Activated T-cell treated with anti-CD3 and anti-CD28 coated beads, Interleukin-2, amount 50 U/mL, for 72 hours (primary cell): ENCODE results near the gene LAMTOR4. TPM values are rescaled to one million over a fixed set of nuclear protein-coding genes. Genes with fewer than 3 reads are reported as not detected.

Experiments
- ATAC-seq, 2 donors: fragments of 150-1000 bp; cut with Tn5 transposase; replicated peaks in 1 of 2; 2 replicates each; pipeline ENCODE4 v1.10.0; 2021; ENCODE audit warnings: moderate library complexity in 2 of 2, mild to moderate bottlenecking in 1 of 2
- DNase-seq, 2 donors: peaks; one replicate each; pipeline ENCODE4 v3.0.0; 2021 to 2022; ENCODE audit warnings: mixed read lengths in 1 of 2
- H3K27ac Mint-ChIP-seq: one replicate; pipeline ENCODE4 v1.8.0; 2022; ENCODE audit warnings: mild to moderate bottlenecking, moderate library complexity, mixed read lengths
- H3K27me3 Mint-ChIP-seq: one replicate; pipeline ENCODE4 v1.8.0; 2022; ENCODE audit warnings: low read depth, mixed read lengths
- H3K36me3 Mint-ChIP-seq, 2 donors: one replicate each; pipeline ENCODE4 v1.8.0; 2022; ENCODE audit warnings: mixed read lengths in 2 of 2, mild to moderate bottlenecking in 1 of 2; ENCODE audit not compliant: insufficient read depth in 2 of 2
- H3K4me1 Mint-ChIP-seq: one replicate; pipeline ENCODE4 v1.8.0; 2022; ENCODE audit warnings: low read depth, mixed read lengths
- H3K4me3 Mint-ChIP-seq, 2 donors: one replicate each; pipeline ENCODE4 v1.8.0; 2022; ENCODE audit warnings: mild to moderate bottlenecking in 2 of 2, mixed read lengths in 2 of 2, moderate library complexity in 2 of 2
- H3K9me3 Mint-ChIP-seq, 2 donors: one replicate each; pipeline ENCODE4 v1.8.0; 2022; ENCODE audit warnings: mixed read lengths in 2 of 2
- total RNA-seq, 2 donors: library from RNA; stranded (reverse); gene quantifications; one replicate each; pipeline ENCODE4 v1.2.3, GENCODE V29; 2022

The LAMTOR4 gene
- total RNA-seq, 2 donors from 2014 or later: 130 to 134 TPM

DNA sequence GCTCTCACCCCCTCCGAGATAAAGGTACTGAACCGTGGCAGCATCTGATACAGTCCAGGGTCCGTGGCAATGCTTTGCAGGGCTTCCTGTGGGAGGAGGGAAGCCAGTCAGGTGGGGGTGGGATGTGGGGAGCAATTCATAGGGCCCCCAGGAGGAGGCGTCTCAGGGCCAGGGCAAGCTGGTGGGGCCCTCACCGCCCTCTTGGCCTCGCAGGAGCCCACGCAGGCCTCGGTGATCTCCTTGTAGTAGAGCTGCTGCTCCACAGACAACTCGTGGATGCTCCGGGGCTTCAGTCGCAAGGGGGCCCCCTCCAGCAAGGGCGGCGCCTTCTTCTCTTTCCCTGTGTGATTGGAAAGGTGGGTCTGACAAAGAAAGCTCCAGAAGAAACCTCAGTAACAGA lies 36.8 kb upstream of the LAMTOR4 start:
- peaks cover 4 to 8% of the 10 kb centered on the region in 2 donors for H3K36me3 Mint-ChIP-seq
- H3K9me3 Mint-ChIP-seq: no peaks in the 10 kb centered on the region
- ATAC-seq (no peak), DNase-seq (no peak)
- H3K27ac Mint-ChIP-seq: no peak overlapping the region
- no peaks in the 10 kb centered on the region for H3K4me1 Mint-ChIP-seq
- no peaks in the 10 kb centered on the region for H3K27me3 Mint-ChIP-seq
- H3K4me3 Mint-ChIP-seq: no peak overlapping the region

DNA sequence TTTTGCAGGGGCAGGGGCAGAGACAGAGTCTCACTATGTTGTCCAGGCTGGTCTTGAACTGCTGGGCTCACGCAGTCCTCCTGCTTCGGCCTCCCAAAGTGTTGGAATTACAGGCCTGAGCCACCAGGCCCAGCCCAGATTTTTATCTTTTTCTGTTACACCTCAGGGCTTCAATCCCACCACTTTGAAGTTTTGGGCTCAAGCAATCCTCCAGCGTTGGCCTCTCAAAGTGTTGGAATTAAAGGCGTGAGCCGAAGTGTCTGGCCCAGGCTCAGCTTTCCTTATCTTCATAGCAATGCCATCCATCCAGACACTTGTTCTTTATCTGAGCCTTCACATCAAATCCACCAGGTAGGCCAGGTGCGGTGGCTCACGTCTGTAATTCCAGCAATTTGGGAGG lies 33.7 kb upstream of the LAMTOR4 start:
- peaks cover 17% of the 10 kb centered on the region for H3K4me1 Mint-ChIP-seq
- H3K36me3 Mint-ChIP-seq: peaks cover 2 to 5% of the 10 kb centered on the region in 2 donors
- no peak overlapping the region for H3K27ac Mint-ChIP-seq
- no peak overlapping the region for H3K4me3 Mint-ChIP-seq
- DNase-seq: no peak
- no peak for ATAC-seq
- H3K9me3 Mint-ChIP-seq: no peaks in the 10 kb centered on the region
- H3K27me3 Mint-ChIP-seq: no peaks in the 10 kb centered on the region

DNA sequence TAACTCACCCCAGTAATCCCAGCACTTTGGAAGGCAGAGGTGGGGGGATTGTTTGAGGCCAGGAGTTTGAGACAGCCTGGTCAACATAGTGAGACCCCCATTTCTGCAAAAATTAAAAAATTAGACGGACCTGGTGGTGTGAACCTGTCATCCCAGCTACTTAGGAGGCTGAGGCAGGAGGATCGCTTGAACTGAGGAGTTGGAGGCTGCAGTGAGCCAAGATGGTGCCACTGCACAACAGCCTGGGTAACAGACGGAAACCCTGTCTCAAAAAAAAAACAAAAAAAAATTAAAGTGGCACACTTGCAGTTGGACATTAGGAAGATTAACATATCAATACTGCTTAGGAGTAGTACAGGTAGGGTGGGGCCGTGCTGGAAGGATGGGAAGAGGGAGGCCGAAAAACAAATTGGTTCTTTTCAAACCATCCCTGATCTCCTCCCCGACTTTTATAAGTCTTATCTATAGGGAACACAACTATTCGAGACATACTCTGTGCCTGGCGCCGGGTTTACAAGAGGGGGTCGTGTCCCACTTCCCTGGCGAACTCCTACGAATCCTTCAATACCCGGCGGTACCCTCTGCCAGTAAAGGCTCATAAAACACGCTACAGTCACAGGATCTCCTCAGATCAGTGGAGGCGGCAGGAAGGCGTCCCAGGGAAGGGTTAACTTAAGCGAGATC lies 30.2 kb upstream of the LAMTOR4 start:
- Mint-ChIP-seq H3K27me3 (no peaks in the 10 kb centered on the region), H3K27ac (peak overlapping the region; percentile 99), H3K9me3 (no peaks in the 10 kb centered on the region), H3K4me3 (peak overlapping the region; percentile 88 to 96), H3K4me1 (peaks cover 24% of the 10 kb centered on the region), H3K36me3 (peaks cover 0 to 2% of the 10 kb centered on the region in 2 donors)
- no peak for DNase-seq
- no peak for ATAC-seq

DNA sequence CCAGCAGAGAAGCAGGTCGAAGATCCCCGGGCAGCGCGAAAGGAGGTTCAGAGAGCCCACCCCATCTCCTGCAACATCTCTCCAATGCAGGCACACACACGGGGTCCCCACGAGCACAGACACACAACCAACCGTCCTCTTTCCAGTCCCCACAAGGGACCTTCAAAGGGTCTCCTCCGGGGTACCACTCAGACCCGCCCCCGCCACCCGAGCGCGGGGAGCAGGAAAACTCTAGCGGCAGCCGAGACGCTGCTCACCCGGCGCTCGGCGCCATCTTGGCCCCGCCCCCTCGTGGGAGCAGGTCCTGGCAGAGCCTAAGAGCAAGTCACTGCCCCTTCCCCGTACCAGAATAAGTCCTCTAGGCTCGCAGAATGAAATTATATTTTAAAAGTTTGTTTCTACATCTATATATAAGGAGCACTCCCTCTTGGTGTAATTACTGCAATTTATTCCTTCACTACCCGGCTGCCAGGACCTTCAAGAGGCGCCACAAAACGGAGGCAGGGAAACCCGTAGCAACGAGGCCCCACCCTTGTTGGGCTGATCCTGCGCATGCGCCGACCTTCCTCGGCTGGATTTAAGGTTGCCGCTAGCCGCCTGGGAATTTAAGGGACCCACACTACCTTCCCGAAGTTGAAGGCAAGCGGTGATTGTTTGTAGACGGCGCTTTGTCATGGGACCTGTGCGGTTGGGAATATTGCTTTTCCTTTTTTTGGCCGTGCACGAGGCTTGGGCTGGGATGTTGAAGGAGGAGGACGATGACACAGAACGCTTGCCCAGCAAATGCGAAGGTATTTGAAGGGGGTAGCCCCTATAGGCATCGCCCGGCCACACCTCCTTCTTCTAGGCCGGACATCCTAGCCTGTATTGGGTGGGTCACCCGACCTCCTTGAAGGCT lies 29.4 kb upstream of the LAMTOR4 start, which contains the start of the genes CNPY4 and TAF6:
Gene CNPY4, plus strand, starts transcription at position 563 of the 898 bp plus-strand sequence. Its CDS starts 111 bp downstream, at position 674.
Gene TAF6, minus strand, starts transcription at position 287 of the 898 bp plus-strand sequence. CDS start 5,149 bp downstream, outside the sequence.
- Mint-ChIP-seq H3K27ac (peak within 1 kb of the TSS; percentile 99), H3K27me3 (no peaks in the 10 kb centered on the region), H3K9me3 (no peaks in the 10 kb centered on the region), H3K4me3 (peak within 1 kb of the TSS; percentile 88 to 96), H3K4me1 (peaks cover 25% of the 10 kb centered on the region), H3K36me3 (no peaks in the 10 kb centered on the region)
- DNase-seq (peak; percentile 93), ATAC-seq (peak; percentile 81)

DNA sequence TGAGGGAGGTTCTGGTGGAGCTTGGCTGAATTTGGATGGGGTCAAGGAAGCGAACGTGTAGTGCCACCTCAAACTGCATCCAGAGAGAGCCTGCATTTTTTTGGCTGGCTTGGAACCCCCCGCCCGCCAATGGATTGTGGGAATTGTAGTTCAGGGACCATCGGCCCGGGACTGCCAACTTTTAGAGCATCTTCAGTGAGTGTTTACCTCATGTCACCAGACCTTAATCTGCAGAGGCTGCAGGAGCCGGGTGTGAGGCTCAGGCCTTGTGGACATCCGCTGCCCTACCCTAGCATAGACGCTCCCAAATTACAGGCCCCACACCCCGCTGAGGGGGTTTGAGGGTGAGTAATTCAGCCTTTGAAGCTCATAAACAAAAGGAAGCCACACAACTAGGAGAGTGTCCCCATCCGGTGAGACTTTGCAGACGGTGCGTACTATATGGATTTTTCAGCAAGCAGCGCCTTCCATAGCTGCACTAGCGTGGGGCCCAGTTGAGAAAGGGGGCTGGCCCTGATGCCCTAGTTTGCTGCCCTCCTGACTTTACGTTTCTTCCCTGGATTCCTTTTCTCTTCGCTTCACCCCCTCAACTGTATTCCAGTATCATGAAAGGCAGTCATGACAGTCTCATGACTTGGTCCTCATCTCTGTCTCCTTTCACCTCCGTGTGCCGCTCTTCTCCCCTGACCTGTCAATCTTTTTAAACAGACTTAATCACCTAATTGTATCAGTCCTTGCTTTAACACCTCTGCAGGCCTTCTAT lies 28.6 kb upstream of the LAMTOR4 start:
- peaks cover 31% of the 10 kb centered on the region for H3K4me1 Mint-ChIP-seq
- ATAC-seq (peak; percentile 73 to 74), DNase-seq (peak; percentile 71 to 73)
- no peaks in the 10 kb centered on the region for H3K36me3 Mint-ChIP-seq
- no peaks in the 10 kb centered on the region for H3K27me3 Mint-ChIP-seq
- H3K4me3 Mint-ChIP-seq: peak overlapping the region; percentile 88 to 96
- peak overlapping the region; percentile 99 for H3K27ac Mint-ChIP-seq
- no peaks in the 10 kb centered on the region for H3K9me3 Mint-ChIP-seq

DNA sequence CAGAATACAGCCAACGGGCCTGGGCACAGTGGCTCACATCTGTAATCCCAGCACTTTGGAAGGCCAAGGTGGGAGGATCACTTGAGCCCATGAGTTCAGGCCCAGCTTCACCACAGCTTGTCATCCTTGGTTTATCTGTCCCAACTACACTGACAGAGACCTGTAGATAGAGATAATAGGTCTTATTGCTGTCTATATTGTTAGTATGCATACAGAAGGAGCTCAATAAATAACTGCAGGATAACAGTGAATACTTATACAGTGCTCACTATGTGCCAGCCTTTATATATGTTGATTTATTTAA lies 28.0 kb upstream of the LAMTOR4 start:
- Mint-ChIP-seq H3K4me1 (peaks cover 35% of the 10 kb centered on the region), H3K27ac (peak overlapping the region; percentile 47), H3K27me3 (no peaks in the 10 kb centered on the region), H3K9me3 (no peaks in the 10 kb centered on the region), H3K4me3 (peak overlapping the region; percentile 88 to 96), H3K36me3 (no peaks in the 10 kb centered on the region)
- ATAC-seq (no peak), DNase-seq (no peak)

DNA sequence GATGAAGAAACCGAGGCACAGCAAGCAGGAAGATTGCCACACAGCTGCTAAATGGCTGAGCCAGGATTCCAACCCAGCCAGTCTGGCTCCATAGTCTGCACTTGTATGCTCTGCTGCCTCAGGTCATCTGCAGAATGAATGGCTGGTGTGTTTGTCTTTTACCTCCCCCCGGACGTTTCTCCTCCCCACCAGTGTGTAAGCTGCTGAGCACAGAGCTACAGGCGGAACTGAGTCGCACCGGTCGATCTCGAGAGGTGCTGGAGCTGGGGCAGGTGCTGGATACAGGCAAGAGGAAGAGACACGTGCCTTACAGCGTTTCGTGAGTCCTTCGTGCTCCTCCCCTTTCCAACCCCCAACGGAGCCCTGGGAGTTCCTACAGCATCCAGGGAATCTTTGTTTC lies 26.7 kb upstream of the LAMTOR4 start:
- H3K9me3 Mint-ChIP-seq: no peaks in the 10 kb centered on the region
- H3K4me3 Mint-ChIP-seq: no peak overlapping the region
- no peak overlapping the region for H3K27ac Mint-ChIP-seq
- DNase-seq (no peak), ATAC-seq (no peak)
- peaks cover 0 to 3% of the 10 kb centered on the region in 2 donors for H3K36me3 Mint-ChIP-seq
- no peaks in the 10 kb centered on the region for H3K27me3 Mint-ChIP-seq
- peaks cover 43% of the 10 kb centered on the region for H3K4me1 Mint-ChIP-seq

DNA sequence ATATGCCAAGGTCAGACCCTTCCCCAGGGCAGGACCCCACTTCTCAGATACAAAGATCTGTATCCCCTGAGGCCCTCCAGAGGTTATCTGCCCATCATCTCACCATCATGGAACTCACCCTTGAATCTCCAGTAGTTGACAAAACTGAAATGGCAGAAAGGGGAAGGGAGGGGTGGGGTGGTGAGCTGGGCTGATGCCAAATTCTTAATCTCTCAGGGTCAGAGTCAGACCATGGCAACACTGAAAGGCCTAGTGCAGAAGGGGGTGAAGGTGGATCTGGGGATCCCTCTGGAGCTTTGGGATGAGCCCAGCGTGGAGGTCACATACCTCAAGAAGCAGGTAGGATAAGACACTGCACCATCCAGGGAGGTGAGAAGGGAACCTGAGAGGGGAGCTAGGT lies 26.1 kb upstream of the LAMTOR4 start:
- no peak overlapping the region for H3K4me3 Mint-ChIP-seq
- ATAC-seq (no peak), DNase-seq (no peak)
- H3K36me3 Mint-ChIP-seq: peaks cover 0 to 3% of the 10 kb centered on the region in 2 donors
- H3K27ac Mint-ChIP-seq: no peak overlapping the region
- no peaks in the 10 kb centered on the region for H3K27me3 Mint-ChIP-seq
- no peaks in the 10 kb centered on the region for H3K9me3 Mint-ChIP-seq
- H3K4me1 Mint-ChIP-seq: peaks cover 42% of the 10 kb centered on the region

DNA sequence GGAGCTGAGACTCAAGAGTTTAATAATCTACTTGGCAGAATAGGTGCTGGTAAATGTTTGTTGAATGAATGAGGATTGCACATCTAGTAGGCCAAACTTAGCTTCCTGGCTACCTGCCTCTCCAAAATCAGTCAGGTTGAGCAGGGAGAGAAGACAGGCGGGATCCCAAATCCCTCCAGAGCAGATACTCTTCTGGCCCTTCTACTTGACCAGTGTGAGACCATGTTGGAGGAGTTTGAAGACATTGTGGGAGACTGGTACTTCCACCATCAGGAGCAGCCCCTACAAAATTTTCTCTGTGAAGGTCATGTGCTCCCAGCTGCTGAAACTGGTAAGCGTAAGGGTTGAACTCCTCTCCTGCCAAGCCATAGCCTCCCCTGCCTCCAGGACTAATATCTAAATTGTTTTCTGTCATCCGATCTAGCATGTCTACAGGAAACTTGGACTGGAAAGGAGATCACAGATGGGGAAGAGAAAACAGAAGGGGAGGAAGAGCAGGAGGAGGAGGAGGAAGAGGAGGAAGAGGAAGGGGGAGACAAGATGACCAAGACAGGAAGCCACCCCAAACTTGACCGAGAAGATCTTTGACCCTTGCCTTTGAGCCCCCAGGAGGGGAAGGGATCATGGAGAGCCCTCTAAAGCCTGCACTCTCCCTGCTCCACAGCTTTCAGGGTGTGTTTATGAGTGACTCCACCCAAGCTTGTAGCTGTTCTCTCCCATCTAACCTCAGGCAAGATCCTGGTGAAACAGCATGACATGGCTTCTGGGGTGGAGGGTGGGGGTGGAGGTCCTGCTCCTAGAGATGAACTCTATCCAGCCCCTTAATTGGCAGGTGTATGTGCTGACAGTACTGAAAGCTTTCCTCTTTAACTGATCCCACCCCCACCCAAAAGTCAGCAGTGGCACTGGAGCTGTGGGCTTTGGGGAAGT lies 24.2 kb upstream of the LAMTOR4 start:
- H3K9me3 Mint-ChIP-seq: no peaks in the 10 kb centered on the region
- no peak for ATAC-seq
- H3K27me3 Mint-ChIP-seq: no peaks in the 10 kb centered on the region
- no peak for DNase-seq
- peaks cover 0 to 3% of the 10 kb centered on the region in 2 donors for H3K36me3 Mint-ChIP-seq
- H3K4me3 Mint-ChIP-seq: peak overlapping the region; percentile 97 to 98
- H3K27ac Mint-ChIP-seq: peak overlapping the region; percentile 98
- peaks cover 38% of the 10 kb centered on the region for H3K4me1 Mint-ChIP-seq

DNA sequence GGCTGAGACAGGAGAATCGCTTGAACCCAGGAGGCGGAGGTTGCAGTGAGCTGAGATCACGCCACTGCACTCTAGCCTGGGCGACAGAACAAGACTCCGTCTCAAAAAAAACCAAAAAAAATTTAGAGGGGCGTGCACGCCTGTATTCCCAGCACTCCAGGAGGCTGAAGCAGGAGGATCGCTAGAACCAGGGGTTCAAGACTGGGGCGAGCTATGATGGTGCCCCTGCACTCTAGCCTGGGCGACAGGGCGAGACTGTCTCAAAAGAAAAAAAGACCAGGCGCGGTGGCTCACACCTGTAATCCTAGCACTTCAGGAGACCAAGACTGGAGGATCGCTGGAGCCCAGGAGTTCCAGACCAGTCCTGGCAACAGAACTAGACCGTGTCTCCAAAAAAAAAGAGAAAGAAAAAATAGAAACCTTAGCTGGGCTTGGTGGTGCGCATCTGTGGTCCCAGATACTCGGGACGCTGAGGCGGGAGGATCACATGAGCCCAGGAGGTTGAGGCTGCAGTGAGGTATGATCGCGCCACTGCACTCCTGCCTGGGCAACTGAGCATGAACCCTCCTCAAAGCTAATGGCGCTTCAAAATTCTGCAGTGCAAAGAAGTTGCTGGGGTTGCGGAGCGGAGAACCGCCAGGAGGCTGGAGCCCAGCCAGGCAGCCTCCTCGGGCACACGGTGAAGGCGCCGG lies 22.3 kb upstream of the LAMTOR4 start:
- H3K9me3 Mint-ChIP-seq: no peaks in the 10 kb centered on the region
- peaks cover 0 to 3% of the 10 kb centered on the region in 2 donors for H3K36me3 Mint-ChIP-seq
- no peaks in the 10 kb centered on the region for H3K27me3 Mint-ChIP-seq
- ATAC-seq: peak in 1 of 2 donors; percentile 2
- H3K27ac Mint-ChIP-seq: peak overlapping the region; percentile 98
- peaks cover 32% of the 10 kb centered on the region for H3K4me1 Mint-ChIP-seq
- peak overlapping the region; percentile 97 to 98 for H3K4me3 Mint-ChIP-seq
- no peak for DNase-seq

DNA sequence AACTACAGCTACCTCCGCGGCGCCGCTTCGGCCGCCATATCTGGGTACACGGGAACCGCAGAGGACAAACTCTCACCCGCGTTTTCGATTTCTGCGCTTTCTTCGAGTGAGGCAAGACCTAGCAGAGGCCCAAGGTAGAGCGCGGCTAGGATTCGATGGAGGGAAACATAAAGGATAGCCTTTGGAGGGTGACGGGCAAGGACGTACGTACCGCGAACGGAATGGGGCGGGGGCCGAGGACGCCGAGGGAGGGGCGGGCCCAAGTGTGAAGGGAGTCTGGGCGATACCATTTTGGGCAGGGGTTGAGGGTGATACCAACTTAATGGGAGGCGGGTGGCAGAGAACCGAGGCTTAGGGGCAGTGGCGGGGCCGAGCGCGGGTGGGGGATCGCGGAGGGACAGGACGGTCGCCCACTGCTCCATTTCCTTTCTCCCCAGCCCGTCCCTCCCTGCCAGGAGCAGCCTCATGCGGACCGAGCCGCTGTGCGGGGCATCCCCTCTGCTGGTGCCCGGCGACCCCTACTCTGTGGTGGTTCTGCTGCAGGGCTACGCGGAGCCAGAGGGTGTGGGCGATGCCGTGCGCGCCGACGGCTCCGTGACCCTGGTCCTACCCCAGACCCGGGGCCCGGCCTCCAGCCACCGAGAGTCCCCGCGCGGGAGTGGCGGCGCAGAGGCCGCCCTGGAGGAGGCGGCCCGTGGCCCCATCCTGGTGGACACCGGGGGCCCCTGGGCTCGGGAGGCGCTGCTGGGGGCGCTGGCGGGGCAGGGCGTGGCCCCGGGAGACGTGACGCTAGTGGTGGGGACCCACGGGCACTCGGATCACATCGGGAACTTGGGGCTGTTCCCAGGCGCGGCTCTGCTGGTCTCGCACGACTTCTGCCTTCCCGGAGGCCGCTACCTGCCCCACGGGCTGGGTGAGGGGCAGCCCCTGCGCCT lies 21.5 kb upstream of the LAMTOR4 start, which contains the start of gene MBLAC1:
Gene MBLAC1, plus strand, starts transcription at position 37 of the 935 bp plus-strand sequence. Its CDS starts 429 bp downstream, at position 466.
- peaks cover 0 to 3% of the 10 kb centered on the region in 2 donors for H3K36me3 Mint-ChIP-seq
- peak within 1 kb of the TSS; percentile 97 to 98 for H3K4me3 Mint-ChIP-seq
- no peaks in the 10 kb centered on the region for H3K27me3 Mint-ChIP-seq
- peak within 1 kb of the TSS; percentile 98 for H3K27ac Mint-ChIP-seq
- ATAC-seq (peak; percentile 78 to 79), DNase-seq (peak; percentile 93)
- H3K9me3 Mint-ChIP-seq: no peaks in the 10 kb centered on the region
- peaks cover 40% of the 10 kb centered on the region for H3K4me1 Mint-ChIP-seq
